PC-9 (cell line): ENCODE data around the gene C20orf202. TPM values are rescaled to one million over a fixed set of nuclear protein-coding genes. Genes with fewer than 3 reads are reported as not detected.

Experiments used
- BruUV-seq: library from RNA; stranded (reverse); fragments of 400-500 nt; replicated peaks from 2 replicates; lab custom pipeline; 2021; lab: Mats Ljungman, UMichigan
- CTCF ChIA-PET: fragments of 300-600 bp; sonication (Branson Sonifier 250); formaldehyde crosslinking; loops from one replicate; lab custom pipeline; 2022; ENCODE audit warnings: antibody characterized with exemption; lab: Charles Lee
- POLR2A ChIA-PET: fragments of 300-600 bp; sonication (Branson Sonifier 250); formaldehyde crosslinking; loops from one replicate; lab custom pipeline; 2022; ENCODE audit warnings: antibody characterized with exemption; ENCODE audit not compliant: unreplicated experiment; lab: Charles Lee
- DNase-seq, 2 experiments: peaks; one replicate each; pipeline versions ENCODE4 v3.0.0 to v3.0.0-alpha.2; 2015 to 2022; ENCODE audit warnings: mixed read lengths in 1 of 2
- H2AFZ ChIP-seq: fragments of 200-600 bp; sonication (generic); 2 replicates; pipeline ENCODE4 v1.8.1; 2017; ENCODE audit warnings: antibody characterized with exemption
- H3F3A ChIP-seq: fragments of 200-600 bp; sonication (generic); 2 replicates; pipeline ENCODE4 v1.8.1; 2017; ENCODE audit warnings: antibody characterized with exemption, mild to moderate bottlenecking, low read depth; ENCODE audit not compliant: insufficient read depth
- H3K27ac ChIP-seq: fragments of 200-600 bp; sonication (generic); 2 replicates; pipeline ENCODE4 v1.6.1; 2016; ENCODE audit warnings: mixed run types
- H3K27me3 ChIP-seq: fragments of 200-600 bp; sonication (generic); 2 replicates; pipeline ENCODE4 v1.6.1; 2016; ENCODE audit warnings: low read depth, mixed run types; ENCODE audit not compliant: insufficient read depth
- H3K36me3 ChIP-seq: fragments of 200-600 bp; sonication (generic); 2 replicates; pipeline ENCODE4 v1.6.1; 2016; ENCODE audit warnings: low read depth, mixed run types
- H3K4me1 ChIP-seq: fragments of 200-600 bp; sonication (generic); replicated peaks from 2 replicates; pipeline ENCODE4 v1.6.1; 2016; ENCODE audit warnings: mixed run types; ENCODE audit not compliant: insufficient read depth
- H3K4me2 ChIP-seq: fragments of 200-600 bp; sonication (generic); 2 replicates; pipeline ENCODE4 v1.6.1; 2017; ENCODE audit warnings: mixed run types
- H3K4me3 ChIP-seq: fragments of 200-600 bp; sonication (generic); 2 replicates; pipeline ENCODE4 v1.6.1; 2016; ENCODE audit warnings: mixed run types
- H3K79me2 ChIP-seq: fragments of 200-600 bp; sonication (generic); 2 replicates; pipeline ENCODE4 v1.6.1; 2017; ENCODE audit warnings: low read depth, mixed run types
- H3K9me2 ChIP-seq: fragments of 200-600 bp; sonication (generic); 2 replicates; pipeline ENCODE4 v1.8.1; 2017; ENCODE audit warnings: mild to moderate bottlenecking; ENCODE audit not compliant: insufficient read depth
- H3K9me3 ChIP-seq: fragments of 200-600 bp; sonication (generic); 2 replicates; pipeline ENCODE4 v1.8.1; 2016; ENCODE audit warnings: low read depth; ENCODE audit not compliant: insufficient read depth
- H4K20me1 ChIP-seq: fragments of 200-600 bp; sonication (generic); 2 replicates; pipeline ENCODE4 v1.8.1; 2017; ENCODE audit not compliant: insufficient read depth
- CTCF ChIP-seq: fragments of 200-600 bp; sonication (generic); conservative IDR thresholded peaks from 2 replicates; pipeline ENCODE4 v1.6.1; 2017; ENCODE audit warnings: mixed run types, antibody characterized with exemption, mild to moderate bottlenecking, moderate library complexity
- EZH2 ChIP-seq: fragments of 200-600 bp; sonication (generic); IDR thresholded peaks from 2 replicates; pipeline ENCODE4 v1.8.0; 2017; ENCODE audit warnings: antibody characterized with exemption, low read depth
- intact Hi-C: fragments of 100-400 bp; cut with micrococcal nuclease; formaldehyde crosslinking; loops from one replicate; pipeline ENCODE4 v1.10.0; 2022; ENCODE audit not compliant: unreplicated experiment
- total RNA-seq: library from RNA; stranded (reverse); gene quantifications from 2 replicates; pipeline ENCODE4 v1.2.3, GENCODE V29; 2021

C20orf202 gene
- total RNA-seq, 1 experiment from 2014 or later, result not detected

GRCh38 chr20:1196634-1197033 lies 6.6 kb upstream of the C20orf202 start:
- no peaks in the 10 kb centered on the region for H3K9me2 ChIP-seq
- H3K27me3 ChIP-seq, result peaks cover 26% of the 10 kb centered on the region
- TF ChIP-seq EZH2, result no peak
- no peak for TF ChIP-seq CTCF
- H3K4me3 ChIP-seq, result no peak overlapping the region
- H3K9me3 ChIP-seq, result no peaks in the 10 kb centered on the region
- intact Hi-C loops, result no loop called here
- H3F3A ChIP-seq, result no peaks in the 10 kb centered on the region
- no peak for DNase-seq
- H3K36me3 ChIP-seq, result no peaks in the 10 kb centered on the region
- no peaks in the 10 kb centered on the region for H4K20me1 ChIP-seq
- H3K27ac ChIP-seq, result no peak overlapping the region
- CTCF ChIA-PET, result no interaction called here
- H3K4me2 ChIP-seq, result no peak overlapping the region
- no peak overlapping the region for H2AFZ ChIP-seq
- H3K79me2 ChIP-seq, result no peaks in the 10 kb centered on the region
- POLR2A ChIA-PET, result no interaction called here
- no peaks in the 10 kb centered on the region for H3K4me1 ChIP-seq
- no TSS peak for BruUV-seq

GRCh38 chr20:1197801-1198200 lies 5.5 kb upstream of the C20orf202 start:
- Histone ChIP-seq H2AFZ (no peak overlapping the region), H3K4me3 (no peak overlapping the region), H3K36me3 (no peaks in the 10 kb centered on the region), H3K4me1 (no peaks in the 10 kb centered on the region), H4K20me1 (no peaks in the 10 kb centered on the region), H3F3A (no peaks in the 10 kb centered on the region), H3K79me2 (no peaks in the 10 kb centered on the region), H3K27ac (no peak overlapping the region), H3K9me2 (no peaks in the 10 kb centered on the region), H3K9me3 (no peaks in the 10 kb centered on the region), H3K4me2 (no peak overlapping the region), H3K27me3 (peaks cover 20% of the 10 kb centered on the region)
- DNase-seq, result no peak
- no TSS peak for BruUV-seq
- intact Hi-C loops, result no loop called here
- TF ChIP-seq EZH2 (no peak), CTCF (no peak)
- POLR2A ChIA-PET, result no interaction called here
- CTCF ChIA-PET, result no interaction called here

GRCh38 chr20:1198751-1199150 lies 4.5 kb upstream of the C20orf202 start:
- no TSS peak for BruUV-seq
- DNase-seq, result no peak

More at GRCh38 chr20:1198751-1199150, 4.5 kb upstream of the C20orf202 start:
- Histone ChIP-seq H3K4me1 (no peaks in the 10 kb centered on the region; the same call in 1 of the 2 replicates), H3K79me2 (no peaks in the 10 kb centered on the region), H2AFZ (no peak overlapping the region), H4K20me1 (no peaks in the 10 kb centered on the region), H3K27ac (no peak overlapping the region), H3K36me3 (no peaks in the 10 kb centered on the region), H3K9me3 (no peaks in the 10 kb centered on the region), H3K27me3 (peaks cover 16% of the 10 kb centered on the region), H3K9me2 (no peaks in the 10 kb centered on the region), H3K4me3 (no peak overlapping the region), H3F3A (no peaks in the 10 kb centered on the region), H3K4me2 (no peak overlapping the region)
- intact Hi-C loops, result no loop called here
- CTCF ChIA-PET, result no interaction called here
- POLR2A ChIA-PET, result no interaction called here
- TF ChIP-seq CTCF (no peak), EZH2 (no peak)
